Hematopoietic multipotent progenitor cell (in vitro differentiated cells): ENCODE measurements around the gene MEIS2. TPM values are rescaled to one million over a fixed set of nuclear protein-coding genes. Genes with fewer than 3 reads are reported as not detected.

Experiments used
- DNase-seq, 3 donors: peaks; one replicate each; pipeline ENCODE4 v3.0.0-alpha.2; 2011 to 2015; ENCODE audit warnings: low read depth in 2 of 3, low spot score in 2 of 3
- total RNA-seq: library from RNA; depleted of rRNA; stranded (reverse); fragments of >200 nt; gene quantifications from one replicate; pipeline ENCODE4 v1.2.3, GENCODE V29; 2012

Gene MEIS2
- total RNA-seq, 1 donor: 0.54 TPM

- no peak for DNase-seq
Measured at GRCh38 chr15:36972704-36973103, 127.6 kb downstream of the MEIS2 start.

DNA sequence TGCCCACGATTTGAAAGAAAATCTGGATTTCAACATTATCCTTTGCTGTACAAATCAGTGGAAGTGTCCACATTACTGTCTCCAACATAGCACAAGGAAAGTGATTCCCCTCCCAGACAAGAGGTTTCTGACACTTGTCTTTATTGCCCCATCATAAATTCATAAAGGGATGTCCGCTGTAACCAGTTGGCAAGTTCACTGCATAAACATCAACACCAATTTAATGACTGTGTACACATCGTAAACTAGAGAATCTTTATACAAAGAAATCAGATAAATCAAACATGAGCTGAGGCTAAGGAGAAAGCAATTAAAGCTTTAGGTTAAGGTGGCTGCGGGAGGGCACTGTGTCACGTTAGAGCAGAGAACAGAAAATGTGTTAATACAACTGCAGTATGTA, 129.8 kb downstream of the MEIS2 start:
- DNase-seq: no peak

- DNase-seq: no peak
Measured at GRCh38 chr15:36967929-36968328, 132.4 kb downstream of the MEIS2 start.

GRCh38 chr15:36966708-36967107, 133.6 kb downstream of the MEIS2 start:
- no peak for DNase-seq

DNA sequence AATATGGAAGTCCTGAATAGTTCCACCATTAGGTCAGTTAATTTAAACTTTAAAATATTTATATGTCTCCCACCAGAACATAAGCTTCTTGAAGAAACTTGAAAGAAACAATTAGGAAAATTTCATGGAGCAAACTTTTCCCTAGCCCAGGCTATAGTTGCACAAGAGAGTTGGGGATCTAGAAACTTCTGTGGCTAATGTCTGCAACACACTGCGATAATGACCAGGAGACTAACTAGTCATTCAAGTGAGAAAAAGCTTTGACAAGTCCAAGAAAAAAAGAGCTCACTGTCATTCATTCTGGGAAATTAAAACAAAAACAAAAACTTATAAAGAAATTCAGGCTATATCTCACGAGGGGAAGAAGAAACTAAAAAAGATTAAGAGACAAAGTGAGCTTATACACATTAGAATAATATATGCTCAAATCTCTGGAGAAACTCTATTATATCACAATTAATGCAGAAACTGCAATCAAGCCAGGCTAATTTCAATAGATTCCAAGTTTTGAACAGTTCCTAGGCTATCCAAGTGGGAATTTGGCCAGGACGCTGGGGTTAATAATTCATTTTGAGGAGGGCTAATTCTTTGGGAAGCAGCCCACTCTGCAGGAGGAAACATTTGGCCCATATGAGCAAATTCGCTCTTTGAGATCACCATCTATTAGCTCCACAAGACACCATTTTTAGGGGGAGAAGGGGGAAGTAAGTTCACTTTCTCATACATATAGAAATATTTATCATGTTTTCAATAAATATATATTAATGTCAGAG, 134.6 kb downstream of the MEIS2 start:
- no peak for DNase-seq

- no peak for DNase-seq
Measured at GRCh38 chr15:36964626-36965025, 135.7 kb downstream of the MEIS2 start.

- DNase-seq: no peak
Measured at GRCh38 chr15:36961956-36962355, 138.4 kb downstream of the MEIS2 start.

- DNase-seq: no peak
Measured at GRCh38 chr15:36960947-36961227, 139.5 kb downstream of the MEIS2 start.

DNA sequence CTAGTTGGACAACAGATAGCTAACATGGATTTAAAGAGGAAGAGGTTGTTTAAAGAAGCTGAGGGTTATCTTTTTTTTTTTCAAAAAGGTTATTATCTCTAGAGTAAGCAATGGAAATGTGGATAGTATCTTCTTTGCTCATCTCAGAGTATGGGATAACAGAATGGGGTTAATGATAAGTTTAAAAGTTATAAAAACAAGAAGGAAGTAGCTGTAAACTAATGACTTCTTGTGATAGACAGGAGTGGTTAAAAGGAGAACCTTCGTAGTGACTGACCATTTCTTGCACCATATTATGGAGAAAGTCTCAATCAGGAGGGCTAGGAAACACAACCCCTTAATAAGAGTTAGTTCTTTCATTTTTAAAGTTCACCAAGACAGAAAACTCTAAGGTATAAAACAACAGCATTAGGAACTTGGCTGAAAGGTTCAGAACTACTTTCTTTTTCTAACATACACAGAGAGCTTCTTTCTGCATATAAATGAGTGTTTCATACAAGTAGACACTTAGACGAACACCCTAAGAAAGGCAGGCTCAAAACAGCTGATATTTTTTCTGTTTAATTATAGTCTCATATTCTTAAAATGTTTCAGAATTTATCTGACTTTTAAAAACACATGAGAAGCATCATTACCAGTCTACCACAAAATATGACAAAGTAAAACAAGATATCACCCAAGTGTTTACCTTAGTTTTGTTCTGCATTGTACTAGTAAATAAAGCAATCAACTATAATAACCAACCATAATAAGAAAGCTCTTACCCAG, 140.0 kb downstream of the MEIS2 start:
- peak in 1 of 3 donors; percentile 22 for DNase-seq

DNA sequence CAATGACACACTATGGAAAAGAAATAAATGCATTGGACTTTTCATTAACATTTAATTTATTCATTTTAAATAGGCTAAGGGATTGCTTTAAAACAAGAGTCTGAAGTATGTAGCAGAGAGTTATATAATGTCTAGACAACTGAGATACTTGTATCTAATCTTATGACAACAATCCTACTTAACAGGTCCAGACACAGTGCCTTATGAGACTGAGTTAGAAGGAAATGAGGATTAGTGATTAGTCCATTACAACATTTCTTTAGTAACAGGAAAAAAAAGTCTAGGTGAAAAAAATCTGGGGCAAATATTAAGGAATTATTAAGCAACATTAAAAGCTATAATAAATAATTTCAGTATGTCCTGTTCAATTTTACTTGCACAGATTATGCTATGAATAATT, 140.6 kb downstream of the MEIS2 start:
- no peak for DNase-seq

DNA sequence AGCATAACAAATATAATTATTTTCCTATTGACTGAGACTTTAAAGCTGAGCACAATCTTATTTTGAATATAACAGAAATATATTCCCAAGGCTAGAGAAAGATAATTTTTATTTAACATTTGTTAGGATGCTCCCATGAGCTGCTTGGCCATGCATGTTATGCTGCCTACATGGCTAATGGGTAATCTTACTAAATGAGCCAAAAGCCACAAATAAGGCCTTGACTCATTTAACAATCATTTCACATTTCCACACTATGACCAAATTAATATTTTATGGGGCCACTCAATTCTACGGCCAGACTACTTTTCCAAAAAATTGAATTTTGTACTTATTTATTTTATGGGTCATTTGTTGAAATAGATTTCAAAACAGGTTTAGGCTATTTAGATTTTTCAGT, 141.7 kb downstream of the MEIS2 start:
- DNase-seq: no peak

GRCh38 chr15:36954486-36954885, 145.9 kb downstream of the MEIS2 start:
- no peak for DNase-seq

- DNase-seq: no peak
Measured at GRCh38 chr15:36953346-36953745, 147.0 kb downstream of the MEIS2 start.

DNA sequence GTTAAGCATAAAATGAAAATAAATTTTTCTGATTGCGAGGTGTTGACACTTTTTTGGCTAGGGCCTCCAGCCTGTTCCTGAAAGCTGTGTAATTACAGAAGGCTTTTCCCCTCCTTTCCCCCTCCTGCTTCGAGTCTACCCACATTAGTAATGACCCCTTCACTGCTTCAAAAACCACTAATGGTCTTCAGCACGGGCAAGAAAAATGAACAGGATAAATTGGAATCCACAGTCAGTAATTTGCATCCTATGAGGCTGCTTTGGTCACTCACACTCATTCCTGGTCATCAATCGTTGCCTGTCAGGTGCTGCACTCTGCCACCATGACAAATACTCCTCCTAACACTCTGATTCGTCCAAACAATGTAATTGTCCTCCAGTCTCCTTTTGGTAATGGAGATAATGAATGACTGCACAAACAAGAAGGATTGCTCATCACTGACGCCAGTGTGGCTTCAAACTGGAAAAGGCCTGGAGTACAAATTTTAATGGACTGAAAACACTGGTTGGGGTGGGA, 148.6 kb downstream of the MEIS2 start:
- DNase-seq: no peak

GRCh38 chr15:36950371-36950770, 150.0 kb downstream of the MEIS2 start:
- DNase-seq: no peak

DNA sequence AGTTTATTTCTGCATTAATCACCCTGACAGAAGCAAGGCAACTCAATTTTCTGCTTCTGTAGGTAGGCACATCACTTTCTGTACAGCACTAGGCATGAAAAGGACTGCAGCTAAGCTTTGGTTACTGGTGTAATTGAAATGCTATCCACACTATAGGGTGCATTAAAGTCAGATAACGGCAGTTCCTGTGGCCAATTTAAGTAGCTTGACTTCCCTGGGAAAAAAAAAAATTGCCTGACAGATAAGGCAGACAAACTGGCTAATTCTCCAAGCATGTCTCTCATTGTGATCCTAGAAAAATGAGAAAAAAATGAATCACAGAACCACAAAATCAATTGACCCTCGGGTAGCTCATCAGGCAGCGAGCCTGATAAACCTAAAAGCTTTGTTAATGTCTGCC, 151.4 kb downstream of the MEIS2 start:
- no peak for DNase-seq

DNA sequence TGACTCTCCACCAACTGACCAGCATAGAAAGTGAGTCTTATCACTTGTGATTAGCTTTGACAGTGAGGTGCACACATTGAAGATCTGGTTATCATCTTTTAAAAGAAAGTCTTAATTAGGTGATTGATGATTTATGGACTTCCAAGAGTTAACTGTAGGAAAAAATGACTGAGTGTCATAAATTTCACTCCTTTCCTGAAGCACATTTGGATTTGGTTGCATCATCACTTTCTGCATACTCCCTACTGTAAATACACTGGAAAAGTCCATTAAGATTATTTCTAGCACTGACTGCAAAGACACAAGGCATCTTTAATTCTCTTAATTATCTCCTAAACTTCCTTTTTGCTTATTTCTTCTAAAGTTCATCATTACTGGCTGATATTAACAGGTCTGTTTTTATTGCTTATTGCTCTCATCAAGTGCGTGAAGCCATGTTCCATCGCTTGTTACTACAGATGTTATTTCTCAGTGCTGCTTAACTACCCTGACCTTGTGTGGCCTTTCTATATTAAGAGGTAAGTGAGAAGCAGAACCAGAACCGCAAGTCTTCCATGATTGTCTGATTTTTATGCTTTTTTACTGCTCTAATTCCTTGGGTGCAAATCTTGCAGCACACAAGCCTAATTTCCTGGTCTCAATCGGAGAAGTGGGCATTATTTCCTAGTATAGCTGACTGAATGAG, 153.2 kb downstream of the MEIS2 start:
- no peak for DNase-seq

GRCh38 chr15:36944442-36944841, 155.9 kb downstream of the MEIS2 start:
- no peak for DNase-seq

DNA sequence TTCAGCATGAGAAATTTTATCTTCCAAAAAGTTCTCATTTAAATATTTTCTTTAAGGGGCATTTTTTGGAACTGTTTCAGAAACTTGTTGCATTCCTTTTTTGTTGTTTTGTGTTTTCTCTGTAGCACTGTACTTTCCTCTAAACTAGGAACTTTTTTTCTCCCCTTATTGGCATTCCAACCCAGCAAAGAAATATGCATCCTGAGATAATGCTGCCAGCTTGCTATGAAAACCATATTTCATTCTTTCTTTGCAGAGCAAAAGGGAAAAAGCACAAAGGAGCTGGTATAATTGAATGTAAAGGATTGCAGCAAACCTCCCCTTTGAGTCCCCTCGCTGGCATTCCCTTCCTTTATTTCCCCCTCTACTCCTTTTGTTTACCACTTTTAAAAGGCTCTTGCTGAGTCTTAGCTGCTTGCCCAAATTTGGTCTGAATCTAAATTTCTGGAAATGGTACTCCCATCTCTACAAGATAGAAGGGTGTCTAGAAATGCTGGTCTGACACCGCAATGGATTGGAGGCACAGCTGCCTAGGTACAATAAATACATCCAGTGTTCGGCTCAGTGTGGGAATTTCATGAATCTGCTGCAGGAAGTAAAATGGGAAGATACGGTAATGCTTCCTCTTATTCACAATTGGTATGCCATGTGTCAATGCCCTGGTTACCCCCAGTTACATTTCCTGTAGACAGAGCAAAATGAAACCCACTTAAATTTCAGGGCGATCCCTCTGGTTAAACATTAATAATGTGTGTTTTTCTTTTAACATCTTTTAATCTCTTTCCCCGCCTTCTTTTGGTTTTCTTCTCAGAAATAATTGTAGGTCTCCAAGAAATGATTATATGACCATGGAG, 156.6 kb downstream of the MEIS2 start:
- DNase-seq: no peak

GRCh38 chr15:36942248-36942827, 158.0 kb downstream of the MEIS2 start:
- DNase-seq: no peak
